IMR-90 (cell line): ENCODE measurements around the gene BHLHE23. TPM values are rescaled to one million over a fixed set of nuclear protein-coding genes. Genes with fewer than 3 reads are reported as not detected.

ENCODE experiments used
- ATAC-seq: fragments of 200-7000 bp; cut with Tn5 transposase; 2 replicates; pipeline ENCODE4 v1.9.1; 2020; ENCODE audit warnings: low read depth, mild to moderate bottlenecking, moderate library complexity
- BruUV-seq: library from RNA; stranded (reverse); fragments of 400-500 nt; replicated peaks from 2 replicates; lab custom pipeline; 2021; lab: Mats Ljungman, UMichigan
- CTCF ChIA-PET: fragments of 300-600 bp; formaldehyde crosslinking; extraction: SDS; loops from one replicate; lab custom pipeline; 2021; ENCODE audit warnings: antibody characterized with exemption; lab: Yijun Ruan, JAX
- POLR2A ChIA-PET: fragments of 300-600 bp; sonication (Branson Sonifier 250); formaldehyde crosslinking; loops from one replicate; lab custom pipeline; 2022; ENCODE audit warnings: antibody characterized with exemption; ENCODE audit not compliant: unreplicated experiment; lab: Charles Lee
- DNase-seq: peaks from one replicate; pipeline ENCODE4 v3.0.0; 2013
- H2AFZ ChIP-seq: replicated peaks from 2 replicates; pipeline ENCODE3; 2013; ENCODE audit warnings: low read length, mild to moderate bottlenecking; ENCODE audit not compliant: poor library complexity
- H2AK5ac ChIP-seq: 2 replicates; pipeline ENCODE4 v1.6.1; 2013; ENCODE audit warnings: low read depth, low read length, inconsistent platforms
- H2AK9ac ChIP-seq: replicated peaks from 2 replicates; pipeline ENCODE3; 2013; ENCODE audit warnings: mild to moderate bottlenecking, low read depth, low read length, moderate library complexity; ENCODE audit not compliant: poor library complexity
- H2BK120ac ChIP-seq: 2 replicates; pipeline ENCODE4 v1.6.1; 2013; ENCODE audit warnings: low read depth, low read length, inconsistent platforms
- H2BK15ac ChIP-seq: 3 replicates; pipeline ENCODE4 v1.6.1; 2013; ENCODE audit warnings: low read depth, low read length, inconsistent platforms
- H2BK20ac ChIP-seq: 2 replicates; pipeline ENCODE4 v1.6.1; 2013; ENCODE audit warnings: low read depth, mild to moderate bottlenecking, inconsistent platforms, low read length, moderate library complexity
- H2BK5ac ChIP-seq: 2 replicates; pipeline ENCODE4 v1.6.1; 2013; ENCODE audit warnings: mild to moderate bottlenecking, low read depth, low read length, inconsistent platforms; ENCODE audit not compliant: poor library complexity, severe bottlenecking
- H3K14ac ChIP-seq: replicated peaks from 2 replicates; pipeline ENCODE4 v1.6.1; 2013; ENCODE audit warnings: low read depth, low read length, inconsistent platforms
- H3K18ac ChIP-seq: 2 replicates; pipeline ENCODE4 v1.6.1; 2013; ENCODE audit warnings: low read depth, low read length, control low read depth
- H3K23ac ChIP-seq: 2 replicates; pipeline ENCODE4 v1.6.1; 2013; ENCODE audit warnings: low read depth, low read length, inconsistent platforms
- H3K27ac ChIP-seq: 2 replicates; pipeline ENCODE4 v1.5.1; 2013; ENCODE audit warnings: mild to moderate bottlenecking, control low read depth, low read length; ENCODE audit not compliant: insufficient read depth
- H3K27me3 ChIP-seq: 2 replicates; pipeline ENCODE4 v1.6.1; 2013; ENCODE audit warnings: low read length; ENCODE audit not compliant: control insufficient read depth, insufficient read depth
- H3K36me3 ChIP-seq: 2 replicates; pipeline ENCODE4 v1.6.1; 2013; ENCODE audit warnings: low read length, mixed read lengths; ENCODE audit not compliant: control insufficient read depth, insufficient read depth
- H3K4ac ChIP-seq: 2 replicates; pipeline ENCODE4 v1.6.1; 2013; ENCODE audit warnings: low read depth, low read length, inconsistent platforms
- H3K4me1 ChIP-seq: 2 replicates; pipeline ENCODE4 v1.6.1; 2013; ENCODE audit warnings: low read length, mixed read lengths; ENCODE audit not compliant: control insufficient read depth, insufficient read depth
- H3K4me2 ChIP-seq: 2 replicates; pipeline ENCODE4 v1.6.1; 2013; ENCODE audit warnings: low read depth, mild to moderate bottlenecking, control low read depth, low read length, moderate library complexity
- H3K4me3 ChIP-seq: 2 replicates; pipeline ENCODE4 v1.5.1; 2013; ENCODE audit warnings: low read depth, mild to moderate bottlenecking, control low read depth, low read length, moderate library complexity; ENCODE audit not compliant: insufficient read depth
- H3K56ac ChIP-seq: 2 replicates; pipeline ENCODE4 v1.6.1; 2013; ENCODE audit warnings: low read length, inconsistent platforms; ENCODE audit not compliant: insufficient read depth; ENCODE audit errors: extremely low read depth
- H3K79me1 ChIP-seq, 2 experiments: 2 replicates each; pipeline ENCODE4 v1.6.1; 2013; ENCODE audit warnings: low read length in 2 of 2, inconsistent platforms in 1 of 2, low read depth in 1 of 2
- H3K9ac ChIP-seq: 2 replicates; pipeline ENCODE4 v1.6.1; 2013; ENCODE audit warnings: low read depth, low read length, control low read depth
- H3K9me1 ChIP-seq: 2 replicates; pipeline ENCODE4 v1.6.1; 2013; ENCODE audit warnings: low read length, inconsistent platforms; ENCODE audit not compliant: insufficient read depth
- H3K9me3 ChIP-seq: 2 replicates; pipeline ENCODE4 v1.6.1; 2013; ENCODE audit warnings: low read length; ENCODE audit not compliant: control insufficient read depth, insufficient read depth
- H4K20me1 ChIP-seq: 2 replicates; pipeline ENCODE4 v1.6.1; 2013; ENCODE audit warnings: low read length, inconsistent platforms; ENCODE audit not compliant: insufficient read depth
- H4K5ac ChIP-seq: 2 replicates; pipeline ENCODE4 v1.6.1; 2013; ENCODE audit warnings: mild to moderate bottlenecking, low read depth, low read length, control low read depth
- H4K8ac ChIP-seq, 2 experiments: 2 replicates each; pipeline ENCODE4 v1.6.1; 2013; ENCODE audit warnings: low read depth in 2 of 2, low read length in 2 of 2, control low read depth in 1 of 2, inconsistent platforms in 1 of 2
- H4K91ac ChIP-seq: 2 replicates; pipeline ENCODE4 v1.6.1; 2013; ENCODE audit warnings: low read depth, low read length, inconsistent platforms; ENCODE audit not compliant: insufficient read depth
- POLR2A ChIP-seq: IDR thresholded peaks from 2 replicates; pipeline ENCODE4 v1.6.1; 2012; ENCODE audit warnings: mild to moderate bottlenecking, low read depth, low read length
- WGBS, 2 experiments: methylation state at CpG; one replicate each; pipeline versions ENCODE4 v1.1.5 to v1.1.7; 2013; ENCODE audit warnings: missing lambda C conversion rate in 2 of 2; ENCODE audit not compliant: insufficient read length in 1 of 2; ENCODE audit errors: extremely low coverage in 2 of 2; 5-methylcytosine and 5-hydroxymethylcytosine counted together
- dilution Hi-C: fragments of 300-500 bp; cut with HindIII; formaldehyde crosslinking; loops from one replicate; pipeline ENCODE4 v1.14.3; 2018; ENCODE audit warnings: low sequenced_read_pairs; ENCODE audit not compliant: unreplicated experiment
- in situ Hi-C: fragments of 300-500 bp; cut with MboI; formaldehyde crosslinking; loops from 3 replicates; pipeline ENCODE4 v1.14.3; 2019; ENCODE audit warnings: low sequenced_read_pairs, inconsistent platforms, mixed read lengths
- intact Hi-C: fragments of 100-400 bp; cut with micrococcal nuclease; formaldehyde crosslinking; loops from 2 replicates; pipeline ENCODE4 v1.10.0; 2022
- polyA plus RNA-seq, 3 experiments: library from polyadenylated mRNA; depleted of rRNA; stranded (reverse); fragments of >200 nt; gene quantifications; 2 replicates each; pipeline ENCODE4 v1.2.3, GENCODE V29; 2012; ENCODE audit warnings: low replicate concordance in 1 of 3
- total RNA-seq: library from RNA; depleted of rRNA; stranded (reverse); fragments of >200 nt; gene quantifications from 2 replicates; pipeline ENCODE4 v1.2.3, GENCODE V29; 2012
- TF ChIP-seq, protein P1 (sequence below): conservative IDR thresholded peaks from 2 replicates; pipeline ENCODE4 v1.5.1; 2012; ENCODE audit warnings: mild to moderate bottlenecking, low read depth, low read length, improper control_type of control experiment

The BHLHE23 gene
- total and polyA plus RNA-seq, 2 of the 4 experiments (the other 2 are of a cell fraction) = not detected

- no peak for TF ChIP-seq POLR2A
- TF ChIP-seq, protein P1, sequence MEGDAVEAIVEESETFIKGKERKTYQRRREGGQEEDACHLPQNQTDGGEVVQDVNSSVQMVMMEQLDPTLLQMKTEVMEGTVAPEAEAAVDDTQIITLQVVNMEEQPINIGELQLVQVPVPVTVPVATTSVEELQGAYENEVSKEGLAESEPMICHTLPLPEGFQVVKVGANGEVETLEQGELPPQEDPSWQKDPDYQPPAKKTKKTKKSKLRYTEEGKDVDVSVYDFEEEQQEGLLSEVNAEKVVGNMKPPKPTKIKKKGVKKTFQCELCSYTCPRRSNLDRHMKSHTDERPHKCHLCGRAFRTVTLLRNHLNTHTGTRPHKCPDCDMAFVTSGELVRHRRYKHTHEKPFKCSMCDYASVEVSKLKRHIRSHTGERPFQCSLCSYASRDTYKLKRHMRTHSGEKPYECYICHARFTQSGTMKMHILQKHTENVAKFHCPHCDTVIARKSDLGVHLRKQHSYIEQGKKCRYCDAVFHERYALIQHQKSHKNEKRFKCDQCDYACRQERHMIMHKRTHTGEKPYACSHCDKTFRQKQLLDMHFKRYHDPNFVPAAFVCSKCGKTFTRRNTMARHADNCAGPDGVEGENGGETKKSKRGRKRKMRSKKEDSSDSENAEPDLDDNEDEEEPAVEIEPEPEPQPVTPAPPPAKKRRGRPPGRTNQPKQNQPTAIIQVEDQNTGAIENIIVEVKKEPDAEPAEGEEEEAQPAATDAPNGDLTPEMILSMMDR = no peak
- Histone ChIP-seq H3K14ac (no peak overlapping the region), H2BK5ac (no peak overlapping the region), H3K27ac (no peak overlapping the region), H3K4ac (no peak overlapping the region), H2BK120ac (no peak overlapping the region), H2BK20ac (no peak overlapping the region), H2AK5ac (no peak overlapping the region), H2BK15ac (no peak overlapping the region), H4K20me1 (no peaks in the 10 kb centered on the region; the same call in 1 of the 2 replicates), H3K4me2 (no peak overlapping the region), H3K4me1 (no peaks in the 10 kb centered on the region), H3K23ac (no peak overlapping the region), H3K56ac (no peak overlapping the region), H3K36me3 (no peaks in the 10 kb centered on the region), H2AFZ (no peak overlapping the region), H4K5ac (no peak overlapping the region), H4K91ac (no peak overlapping the region), H3K9me1 (no peaks in the 10 kb centered on the region), H3K18ac (no peak overlapping the region), H3K9ac (no peak overlapping the region), H3K27me3 (peaks cover 44% of the 10 kb centered on the region), H3K79me1 (no peaks in the 10 kb centered on the region), H2AK9ac (no peak overlapping the region), H3K4me3 (no peak overlapping the region), H3K9me3 (no peaks in the 10 kb centered on the region), H4K8ac (no peak overlapping the region)
- intact Hi-C loops = no loop called here
- ATAC-seq = no peak
- CTCF ChIA-PET = no interaction called here
- BruUV-seq = no TSS peak
- dilution Hi-C loops = no loop called here
- WGBS, 2 experiments = 53% methylated on average over 21 of the region's 26 CpGs; no CpG with 5 or more reads in 1 of the 2 experiments
- no peak for DNase-seq
- in situ Hi-C loops = no loop called here
- POLR2A ChIA-PET = no interaction called here
These were observed 31.0 kb upstream of the BHLHE23 start for GRCh38 chr20:63037669-63038268.
